Transverse colon (tissue), 4 donors: ENCODE results near the gene ARHGAP5. TPM values are rescaled to one million over a fixed set of nuclear protein-coding genes. Genes with fewer than 3 reads are reported as not detected.

Source experiments
- DNase-seq: peaks from one replicate; pipeline ENCODE4 v3.0.0-alpha.2; 2019
- H3K27ac ChIP-seq, 4 donors: fragments of 200-600 bp; sonication (generic); 2 replicates each; pipeline ENCODE4 v1.5.1; 2016 to 2018; ENCODE audit warnings: inconsistent platforms in 4 of 4
- H3K27me3 ChIP-seq: fragments of 200-600 bp; sonication (generic); 2 replicates; pipeline ENCODE4 v1.5.1; 2017; ENCODE audit warnings: inconsistent platforms
- H3K36me3 ChIP-seq, 4 donors: fragments of 200-600 bp; sonication (generic); 2 replicates each; pipeline ENCODE4 v1.5.1; 2017 to 2019; ENCODE audit warnings: inconsistent platforms in 4 of 4
- H3K4me1 ChIP-seq, 4 donors: fragments of 200-600 bp; sonication (generic); 2 replicates each; pipeline ENCODE4 v1.5.1; 2017 to 2020; ENCODE audit warnings: inconsistent platforms in 4 of 4
- H3K4me3 ChIP-seq, 4 donors: fragments of 200-600 bp; sonication (generic); 1 replicate in 1 of 4; 2 replicates in 3 of 4; pipeline versions ENCODE4 v1.5.1 to v1.6.1; 2017 to 2019; ENCODE audit warnings: inconsistent platforms in 4 of 4
- H3K9me3 ChIP-seq, 2 donors: fragments of 200-600 bp; sonication (generic); 2 replicates each; pipeline ENCODE4 v1.5.1; 2017 to 2019; ENCODE audit warnings: inconsistent platforms in 2 of 2
- EP300 ChIP-seq: sonication (generic); formaldehyde crosslinking; IDR thresholded peaks from one replicate; pipeline ENCODE4 v1.6.1; 2017; ENCODE audit warnings: antibody characterized with exemption, low read depth
- POLR2A ChIP-seq: fragments of 450-650 bp; IDR thresholded peaks from one replicate; pipeline ENCODE4 v1.6.1; 2016; ENCODE audit warnings: antibody characterized with exemption, mild to moderate bottlenecking, moderate library complexity
- POLR2AphosphoS5 ChIP-seq, 3 donors: sonication (generic); formaldehyde crosslinking; IDR thresholded peaks; one replicate each; pipeline ENCODE4 v1.6.1; 2016; ENCODE audit warnings: antibody characterized with exemption in 3 of 3
- WGBS, 2 donors: methylation state at CpG; one replicate each; pipeline ENCODE4 v1.1.5; 2018; ENCODE audit warnings: low coverage in 1 of 2; 5-methylcytosine and 5-hydroxymethylcytosine counted together
- in situ Hi-C, 4 donors: fragments of 200-750 bp; cut with MboI; loops; one replicate each; pipeline versions ENCODE4 v1.15.0 to v1.15.1; 2017; ENCODE audit warnings: low sequenced_read_pairs in 3 of 4, low pct_ligation_motif_present in 1 of 4, low pct_unique_long_range_greater_than_20kb in 1 of 4
- intact Hi-C: fragments of 100-400 bp; cut with DNase I; formaldehyde crosslinking; loops from one replicate; pipeline ENCODE4 v1.15.1; 2023; ENCODE audit warnings: low total_unique reads
- total RNA-seq, 4 donors: library from RNA; depleted of rRNA; stranded (reverse); fragments of >200 nt; gene quantifications; one replicate each; pipeline ENCODE4 v1.1.0, GENCODE V29; 2016
- TF ChIP-seq, protein P1 (sequence below), 5 experiments: fragments of 200-600 bp in 3 of 5; fragments of 450-650 bp in 2 of 5; sonication (generic) in 3 of 5; IDR thresholded peaks; 1 replicate in 2 of 5; 2 replicates in 3 of 5; pipeline ENCODE4 v1.5.1; 2016 to 2017; ENCODE audit warnings: antibody characterized with exemption in 5 of 5, inconsistent platforms in 3 of 5, mild to moderate bottlenecking in 2 of 5, moderate library complexity in 1 of 5

Gene ARHGAP5
- total RNA-seq, 4 donors from 2014 or later, result 66.5 to 120 (median 85.3) TPM

DNA sequence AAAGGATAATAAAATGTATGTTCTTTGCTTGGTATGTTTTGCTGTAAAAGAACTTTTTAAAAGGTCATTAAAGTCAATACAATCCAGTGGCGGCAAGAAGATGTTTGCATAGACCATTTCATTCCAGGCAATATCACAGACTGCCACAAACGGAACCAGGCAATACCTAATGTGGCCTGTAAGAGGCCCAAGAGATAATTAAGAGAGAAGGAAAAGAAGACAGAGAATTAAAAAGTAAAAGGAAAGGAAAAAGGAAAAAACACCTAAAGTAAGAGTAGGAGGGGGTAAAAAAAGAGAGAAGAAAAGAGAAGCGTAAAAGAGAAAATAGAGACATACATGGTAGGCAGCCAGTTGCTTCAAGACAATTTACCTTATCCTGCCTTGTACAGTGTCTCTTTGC lies 6.8 kb upstream of the ARHGAP5 start:
- Histone ChIP-seq H3K4me1 (peaks cover 0 to 16% (median 8%) of the 10 kb centered on the region in 4 donors), H3K36me3 (no peaks in the 10 kb centered on the region), H3K27ac (no peak overlapping the region), H3K9me3 (no peaks in the 10 kb centered on the region), H3K4me3 (no peak overlapping the region), H3K27me3 (no peaks in the 10 kb centered on the region)
- in situ Hi-C loops, result loop anchor here (5.0 to 10.0 kb wide), 2 partner anchors 182 to 185 kb away; no protein-coding TSS in a partner anchor
- no peak for DNase-seq
- TF ChIP-seq EP300, result no peak
- TF ChIP-seq, protein P1, sequence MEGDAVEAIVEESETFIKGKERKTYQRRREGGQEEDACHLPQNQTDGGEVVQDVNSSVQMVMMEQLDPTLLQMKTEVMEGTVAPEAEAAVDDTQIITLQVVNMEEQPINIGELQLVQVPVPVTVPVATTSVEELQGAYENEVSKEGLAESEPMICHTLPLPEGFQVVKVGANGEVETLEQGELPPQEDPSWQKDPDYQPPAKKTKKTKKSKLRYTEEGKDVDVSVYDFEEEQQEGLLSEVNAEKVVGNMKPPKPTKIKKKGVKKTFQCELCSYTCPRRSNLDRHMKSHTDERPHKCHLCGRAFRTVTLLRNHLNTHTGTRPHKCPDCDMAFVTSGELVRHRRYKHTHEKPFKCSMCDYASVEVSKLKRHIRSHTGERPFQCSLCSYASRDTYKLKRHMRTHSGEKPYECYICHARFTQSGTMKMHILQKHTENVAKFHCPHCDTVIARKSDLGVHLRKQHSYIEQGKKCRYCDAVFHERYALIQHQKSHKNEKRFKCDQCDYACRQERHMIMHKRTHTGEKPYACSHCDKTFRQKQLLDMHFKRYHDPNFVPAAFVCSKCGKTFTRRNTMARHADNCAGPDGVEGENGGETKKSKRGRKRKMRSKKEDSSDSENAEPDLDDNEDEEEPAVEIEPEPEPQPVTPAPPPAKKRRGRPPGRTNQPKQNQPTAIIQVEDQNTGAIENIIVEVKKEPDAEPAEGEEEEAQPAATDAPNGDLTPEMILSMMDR (IDR thresholded peaks at IDR 0.05), result peak in 1 of 5 experiments; percentile 2
- 93 to 95% methylated on average over 3 of the region's 3 CpGs for WGBS, 2 donors
- intact Hi-C loops, result loop anchor here (5.0 kb wide), 1 partner anchor 397 kb away; no protein-coding TSS in a partner anchor

DNA sequence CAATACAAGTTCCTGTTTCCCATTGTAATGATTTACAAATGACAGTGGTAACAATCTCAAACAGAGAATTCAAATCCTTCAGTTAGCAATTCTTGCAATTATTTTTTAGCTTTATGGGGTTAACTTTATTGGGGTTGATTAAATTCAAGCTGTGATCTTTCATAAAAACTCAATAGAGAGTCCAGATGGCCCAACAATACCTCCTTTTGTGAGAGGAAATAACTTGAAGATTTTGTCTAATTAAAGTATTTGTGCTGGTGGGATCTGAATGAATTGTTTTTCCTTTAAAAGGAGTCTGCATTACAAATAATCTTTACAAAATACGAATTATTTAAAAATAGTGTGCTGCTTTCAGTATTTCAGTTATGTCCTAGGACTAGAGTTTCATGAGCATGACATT lies 4.4 kb upstream of the ARHGAP5 start:
- Histone ChIP-seq H3K4me3 (no peak overlapping the region), H3K9me3 (no peaks in the 10 kb centered on the region), H3K4me1 (peaks cover 0 to 20% (median 11%) of the 10 kb centered on the region in 4 donors), H3K27me3 (no peaks in the 10 kb centered on the region), H3K36me3 (no peaks in the 10 kb centered on the region), H3K27ac (no peak overlapping the region)
- TF ChIP-seq EP300 (no peak), POLR2AphosphoS5 (IDR thresholded peaks at IDR 0.05) (no peak), POLR2A (no peak)
- TF ChIP-seq, protein P1 (IDR thresholded peaks at IDR 0.05), result no peak
- intact Hi-C loops (loop anchor here (5.0 kb wide), 1 partner anchor 395 kb away; no protein-coding TSS in a partner anchor), in situ Hi-C loops (loop anchor here (5.0 to 10.0 kb wide), 2 partner anchors 180 to 182 kb away; no protein-coding TSS in a partner anchor)
- 71 to 84% methylated on average over 1 of the region's 1 CpG for WGBS, 2 donors
- DNase-seq, result no peak

DNA sequence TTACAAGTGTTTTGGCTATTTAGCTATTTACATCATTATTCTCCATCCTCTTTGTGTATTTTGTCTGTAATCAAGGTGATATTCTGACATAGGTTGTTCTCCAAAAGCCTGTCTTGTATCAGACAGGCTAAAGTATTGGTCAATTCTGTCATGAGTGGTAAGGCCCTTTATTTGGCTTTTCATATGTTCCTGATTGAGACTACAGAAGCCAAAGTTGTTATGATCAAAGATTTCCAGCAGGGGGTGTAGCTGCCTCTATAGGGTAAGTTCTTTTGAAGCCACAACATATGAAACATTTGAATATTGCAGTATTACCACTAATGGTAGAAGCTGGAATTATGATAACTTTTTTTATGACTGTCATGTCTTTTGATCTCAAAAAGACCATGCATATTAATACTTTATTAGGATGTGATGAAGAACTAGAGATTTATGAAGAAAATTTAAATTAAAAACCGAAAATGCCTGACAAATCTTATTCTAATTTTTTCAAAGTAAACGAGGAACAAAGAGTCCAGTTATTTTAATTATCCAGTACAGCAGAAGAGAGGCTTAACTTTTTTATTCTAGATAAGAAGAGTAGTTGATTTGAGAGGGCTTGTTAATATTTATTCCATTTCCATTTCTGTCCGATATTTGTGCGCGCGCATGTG lies 3.4 kb upstream of the ARHGAP5 start:
- in situ Hi-C loops, result loop anchor here (5.0 to 10.0 kb wide), 2 partner anchors 179 to 181 kb away; no protein-coding TSS in a partner anchor
- TF ChIP-seq, protein P1 (IDR thresholded peaks at IDR 0.05), result peak; percentile 68 to 88 (median 75)
- TF ChIP-seq EP300 (no peak), POLR2A (no peak)

DNA sequence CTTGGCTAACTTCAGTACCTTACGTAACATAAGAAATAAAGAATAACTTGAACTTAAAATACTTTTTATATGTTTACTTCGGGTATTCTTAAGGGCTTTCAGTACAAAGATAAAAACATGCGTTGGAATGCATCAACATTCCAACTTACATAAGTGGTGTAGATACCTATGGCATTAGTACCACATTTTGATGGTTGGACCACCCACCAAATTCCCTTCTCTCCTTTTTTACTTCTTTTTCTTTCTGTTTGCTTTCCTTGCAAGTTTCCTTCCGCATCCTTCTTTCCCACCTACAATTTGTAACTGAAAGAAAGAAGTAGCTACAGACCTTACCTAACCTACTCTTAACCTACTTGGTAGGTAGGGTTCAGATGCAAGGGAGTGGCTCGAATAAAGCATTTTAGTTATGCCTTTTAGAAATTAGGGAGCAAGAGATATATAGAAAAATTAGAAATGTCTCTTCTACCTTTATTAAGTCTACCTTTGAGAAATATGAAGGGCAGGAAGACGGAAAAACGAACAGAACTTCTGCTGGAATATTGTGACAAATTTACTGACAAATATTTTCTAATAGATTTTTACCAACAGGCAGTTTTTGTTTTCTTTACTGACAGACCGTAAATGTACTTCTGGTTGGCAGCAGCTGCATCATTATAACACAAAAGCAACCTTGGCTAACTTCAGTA lies 2.1 kb upstream of the ARHGAP5 start:
- intact Hi-C loops, result loop anchor here (5.0 kb wide), 2 partner anchors 127 to 392 kb away; partner anchors contain the start of genes RNU6-7 and RNU6-8
- Histone ChIP-seq H3K27me3 (no peaks in the 10 kb centered on the region), H3K9me3 (no peaks in the 10 kb centered on the region), H3K4me3 (peak overlapping the region in 3 of 4 donors; percentile 91 to 95 (median 95)), H3K27ac (peak overlapping the region; percentile 99 to 100 (median 99)), H3K36me3 (no peaks in the 10 kb centered on the region), H3K4me1 (peaks cover 0 to 38% (median 20%) of the 10 kb centered on the region in 4 donors)
- 52 to 55% methylated on average over 8 of the region's 8 CpGs for WGBS, 2 donors
- in situ Hi-C loops, result loop anchor here (5.0 to 25.0 kb wide), 3 partner anchors 137 to 180 kb away; partner anchors contain the start of genes RNU6-7 (in 2 of the 4) and RNU6-8 (in 2 of the 4)
- TF ChIP-seq, protein P1 (IDR thresholded peaks at IDR 0.05), result no peak
- TF ChIP-seq POLR2A, result no peak
- TF ChIP-seq POLR2AphosphoS5 (IDR thresholded peaks at IDR 0.05), result no peak
- TF ChIP-seq EP300, result no peak
- no peak for DNase-seq

More for the DNA sequence above, 3.4 kb upstream of the ARHGAP5 start:
- 88 to 92% methylated on average over 6 of the region's 6 CpGs for WGBS, 2 donors
- intact Hi-C loops, result loop anchor here (5.0 kb wide), 1 partner anchor 394 kb away; no protein-coding TSS in a partner anchor
- H3K27me3 ChIP-seq, result no peaks in the 10 kb centered on the region
- no peak overlapping the region for H3K4me3 ChIP-seq
- DNase-seq, result peak; percentile 53
- no peaks in the 10 kb centered on the region for H3K9me3 ChIP-seq
- H3K4me1 ChIP-seq, result peaks cover 0 to 24% (median 12%) of the 10 kb centered on the region in 4 donors
- no peaks in the 10 kb centered on the region for H3K36me3 ChIP-seq
- no peak overlapping the region for H3K27ac ChIP-seq
